Loucy (cell line): Measurements from ENCODE around the gene BTD.

Experiments used
- H2AFZ ChIP-seq: fragments of 200-600 bp; sonication (generic); 2 replicates; pipeline ENCODE4 v1.6.0; 2016; ENCODE audit warnings: antibody characterized with exemption, mild to moderate bottlenecking, low read length, moderate library complexity
- H3F3A ChIP-seq: fragments of 200-600 bp; 2 replicates; pipeline ENCODE4 v1.6.0; 2016; ENCODE audit warnings: antibody characterized with exemption, low read depth, mild to moderate bottlenecking
- H3K27me3 ChIP-seq: fragments of 200-600 bp; sonication (generic); 2 replicates; pipeline ENCODE4 v1.6.1; 2014; ENCODE audit warnings: low read length, mild to moderate bottlenecking; ENCODE audit not compliant: insufficient read depth, poor library complexity, severe bottlenecking
- H3K36me3 ChIP-seq: fragments of 200-600 bp; sonication (generic); 2 replicates; pipeline ENCODE4 v1.6.1; 2016; ENCODE audit warnings: low read length; ENCODE audit not compliant: insufficient read depth
- H3K4me1 ChIP-seq: fragments of 200-600 bp; sonication (generic); 2 replicates; pipeline ENCODE4 v1.5.1; 2014; ENCODE audit warnings: low read length, mild to moderate bottlenecking; ENCODE audit not compliant: insufficient read depth, poor library complexity, severe bottlenecking
- H3K4me2 ChIP-seq: fragments of 200-600 bp; sonication (generic); 2 replicates; pipeline ENCODE4 v1.6.0; 2014; ENCODE audit warnings: antibody characterized with exemption, low read length, low read depth, mild to moderate bottlenecking; ENCODE audit not compliant: poor library complexity, severe bottlenecking
- H3K4me3 ChIP-seq: fragments of 200-600 bp; sonication (generic); 2 replicates; pipeline ENCODE4 v1.5.1; 2014; ENCODE audit warnings: low read length, mild to moderate bottlenecking, mixed read lengths; ENCODE audit not compliant: poor library complexity, severe bottlenecking
- H3K79me2 ChIP-seq: fragments of 200-600 bp; sonication (generic); 2 replicates; pipeline ENCODE4 v1.6.1; 2014; ENCODE audit warnings: low read length; ENCODE audit not compliant: insufficient read depth
- H3K9ac ChIP-seq: fragments of 200-600 bp; sonication (generic); 2 replicates; pipeline ENCODE4 v1.6.0; 2014; ENCODE audit warnings: mild to moderate bottlenecking, low read depth, low read length, moderate library complexity; ENCODE audit not compliant: poor library complexity, severe bottlenecking
- H3K9me2 ChIP-seq: fragments of 200-600 bp; sonication (generic); replicated peaks from 2 replicates; pipeline ENCODE4 v1.6.1; 2016; ENCODE audit warnings: low read depth, low read length, mixed read lengths
- H3K9me3 ChIP-seq: fragments of 200-600 bp; sonication (generic); 2 replicates; pipeline ENCODE4 v1.6.1; 2014; ENCODE audit warnings: mild to moderate bottlenecking, antibody characterized with exemption, low read length, low read depth; ENCODE audit not compliant: insufficient read depth
- H4K20me1 ChIP-seq: fragments of 200-600 bp; sonication (generic); 2 replicates; pipeline ENCODE4 v1.6.0; 2014; ENCODE audit warnings: antibody characterized with exemption, low read length, mild to moderate bottlenecking; ENCODE audit not compliant: insufficient read depth, poor library complexity, severe bottlenecking
- CTCF ChIP-seq: fragments of 200-600 bp; sonication (generic); conservative IDR thresholded peaks from 2 replicates; pipeline ENCODE4 v1.5.1; 2014; ENCODE audit warnings: mild to moderate bottlenecking, antibody characterized with exemption, low read length
- EZH2phosphoT487 ChIP-seq: fragments of 200-600 bp; IDR thresholded peaks from 2 replicates; pipeline ENCODE4 v1.6.1; 2018; ENCODE audit warnings: antibody characterized with exemption, mild to moderate bottlenecking, moderate library complexity, borderline replicate concordance

BTD gene

GRCh38 chr3:15606434-15606891 is 4.9 kb downstream of the BTD start:
- no peak overlapping the region for H3K9ac ChIP-seq
- H3K4me2 ChIP-seq: no peak overlapping the region
- TF ChIP-seq CTCF (no peak), EZH2phosphoT487 (no peak)
- no peaks in the 10 kb centered on the region for H3K79me2 ChIP-seq
- no peak overlapping the region for H3K4me3 ChIP-seq
- H3K36me3 ChIP-seq: no peaks in the 10 kb centered on the region
- no peak overlapping the region for H2AFZ ChIP-seq
- H3K9me2 ChIP-seq: no peaks in the 10 kb centered on the region
- H3K27me3 ChIP-seq: no peaks in the 10 kb centered on the region
- no peaks in the 10 kb centered on the region for H3F3A ChIP-seq
- H3K9me3 ChIP-seq: no peaks in the 10 kb centered on the region
- H3K4me1 ChIP-seq: no peaks in the 10 kb centered on the region
- H4K20me1 ChIP-seq: no peaks in the 10 kb centered on the region

DNA sequence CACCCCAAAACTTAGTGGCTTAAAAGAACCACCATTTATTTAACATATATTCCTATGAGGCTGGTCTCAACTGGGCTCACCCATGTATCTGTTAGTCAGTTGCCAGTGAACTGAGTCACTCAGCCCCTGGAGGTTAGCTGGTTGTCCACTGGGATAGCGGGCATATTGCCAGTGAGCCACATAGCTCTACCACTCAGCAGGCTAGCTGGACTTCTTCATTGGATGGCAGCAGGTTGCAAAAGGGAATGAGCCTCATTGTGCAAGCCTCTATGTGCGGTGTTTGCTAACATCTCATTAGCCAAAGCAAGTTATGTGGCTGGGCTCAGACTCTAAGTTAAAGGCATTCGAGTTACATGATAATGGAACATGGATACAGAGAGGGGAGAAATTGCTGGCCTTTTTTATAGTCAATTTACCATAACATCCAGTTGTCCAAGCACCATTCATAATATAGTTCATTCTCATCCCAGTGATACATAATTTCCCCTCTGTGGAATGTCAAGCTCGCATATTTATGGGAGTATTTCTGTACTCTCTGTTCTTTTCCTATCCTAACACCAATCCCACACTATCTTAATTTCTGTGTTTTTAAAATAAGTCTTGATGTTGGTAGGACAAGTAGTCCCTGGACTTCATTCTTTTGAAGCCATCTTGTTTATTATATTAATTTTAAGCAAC is 8.7 kb downstream of the BTD start:
- H3K79me2 ChIP-seq: no peaks in the 10 kb centered on the region
- no peak overlapping the region for H3K9ac ChIP-seq
- no peaks in the 10 kb centered on the region for H4K20me1 ChIP-seq
- no peaks in the 10 kb centered on the region for H3K9me3 ChIP-seq
- no peaks in the 10 kb centered on the region for H3K9me2 ChIP-seq
- no peak overlapping the region for H2AFZ ChIP-seq
- H3K36me3 ChIP-seq: no peaks in the 10 kb centered on the region
- no peak overlapping the region for H3K4me2 ChIP-seq
- no peaks in the 10 kb centered on the region for H3K4me1 ChIP-seq
- no peaks in the 10 kb centered on the region for H3F3A ChIP-seq
- H3K4me3 ChIP-seq: no peak overlapping the region
- no peak for TF ChIP-seq CTCF
- TF ChIP-seq EZH2phosphoT487: no peak
- no peaks in the 10 kb centered on the region for H3K27me3 ChIP-seq

GRCh38 chr3:15611018-15611417 is 9.5 kb downstream of the BTD start:
- Histone ChIP-seq H4K20me1 (no peaks in the 10 kb centered on the region), H3K27me3 (no peaks in the 10 kb centered on the region), H3K9me3 (no peaks in the 10 kb centered on the region), H3K4me3 (no peak overlapping the region), H3K9ac (no peak overlapping the region), H3K4me2 (no peak overlapping the region), H3K4me1 (no peaks in the 10 kb centered on the region), H3K36me3 (no peaks in the 10 kb centered on the region), H3F3A (no peaks in the 10 kb centered on the region), H3K9me2 (no peaks in the 10 kb centered on the region), H2AFZ (no peak overlapping the region), H3K79me2 (no peaks in the 10 kb centered on the region)
- TF ChIP-seq CTCF: no peak
- TF ChIP-seq EZH2phosphoT487: no peak
